Measurements from ENCODE around the gene RASAL2.

The RASAL2 gene

DNA sequence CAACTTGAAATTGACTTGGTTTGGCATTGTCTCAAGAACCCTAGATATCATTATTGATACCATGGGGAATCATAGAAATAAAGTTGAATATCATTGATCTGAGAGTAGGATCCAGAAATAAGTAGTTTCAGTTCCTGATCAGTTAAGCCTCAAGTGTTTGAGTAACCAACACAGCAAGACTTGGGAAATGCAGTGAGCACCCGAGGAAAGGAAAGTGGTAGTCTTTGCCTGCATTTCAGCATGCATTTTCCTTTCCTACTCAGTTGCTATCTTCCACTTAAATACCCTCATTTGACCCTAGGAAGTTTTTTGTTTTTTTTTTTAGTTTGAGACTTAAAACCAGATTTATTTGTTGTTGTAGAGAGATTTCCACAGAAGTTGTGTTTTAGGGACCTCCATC is 383.9 kb downstream of the RASAL2 start:
- H3K27me3 ChIP-seq (ENCODE audit: control insufficient read depth, insufficient read depth, low read length) = no peaks in the 10 kb centered on the region
- no peaks in the 10 kb centered on the region for H3K36me3 ChIP-seq (ENCODE audit: control insufficient read depth, insufficient read depth, low read length)
- H3K4me3 ChIP-seq (ENCODE audit: low read length) = no peak overlapping the region
- H3K27ac ChIP-seq (ENCODE audit: low read depth, low read length) = no peak overlapping the region
- no peaks in the 10 kb centered on the region for H3K4me1 ChIP-seq (ENCODE audit: control insufficient read depth, insufficient read depth, low read length)
- no peak overlapping the region for H3K9ac ChIP-seq (ENCODE audit: low read length)

DNA sequence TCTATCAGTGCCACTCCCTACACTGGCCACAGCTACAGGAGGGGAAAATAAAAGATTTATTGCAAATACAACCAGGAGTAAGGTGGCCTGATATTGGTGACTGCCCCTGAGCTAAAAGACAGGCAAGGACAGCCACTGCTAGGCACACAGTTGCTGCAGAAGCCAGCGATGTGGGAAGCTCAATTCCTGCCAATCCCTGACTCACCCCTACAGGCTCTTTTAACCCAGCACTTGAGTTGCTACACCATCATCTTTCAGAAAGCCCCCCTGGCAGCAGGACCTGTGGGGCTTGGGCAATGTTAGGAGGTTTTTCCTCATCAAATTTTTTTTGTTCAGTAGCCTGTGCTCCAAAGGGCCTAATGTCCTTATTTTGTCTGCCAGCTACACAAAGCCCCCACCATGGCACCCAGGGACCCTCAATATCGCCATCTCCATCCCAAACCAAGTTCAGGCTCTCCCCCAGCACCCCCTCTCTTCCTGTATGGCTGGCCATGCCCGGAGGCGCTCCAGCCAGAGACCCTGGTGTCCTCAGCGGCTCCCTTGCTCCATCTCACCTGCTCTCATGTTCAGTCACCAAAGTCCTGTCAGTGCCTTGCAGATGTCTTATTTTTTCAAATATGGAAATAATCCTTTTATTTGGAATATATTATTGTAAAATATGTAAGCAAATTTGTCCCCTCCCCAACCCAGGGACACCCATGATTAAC is 389.5 kb downstream of the RASAL2 start:
- H3K4me1 ChIP-seq (ENCODE audit: control insufficient read depth, insufficient read depth, low read length) = no peaks in the 10 kb centered on the region
- no peak overlapping the region for H3K4me3 ChIP-seq (ENCODE audit: low read length)
- H3K9ac ChIP-seq (ENCODE audit: low read length) = no peak overlapping the region
- no peak overlapping the region for H3K27ac ChIP-seq (ENCODE audit: low read depth, low read length)
- H3K36me3 ChIP-seq (ENCODE audit: control insufficient read depth, insufficient read depth, low read length) = no peaks in the 10 kb centered on the region
- peaks cover 2% of the 10 kb centered on the region for H3K27me3 ChIP-seq (ENCODE audit: control insufficient read depth, insufficient read depth, low read length)

DNA sequence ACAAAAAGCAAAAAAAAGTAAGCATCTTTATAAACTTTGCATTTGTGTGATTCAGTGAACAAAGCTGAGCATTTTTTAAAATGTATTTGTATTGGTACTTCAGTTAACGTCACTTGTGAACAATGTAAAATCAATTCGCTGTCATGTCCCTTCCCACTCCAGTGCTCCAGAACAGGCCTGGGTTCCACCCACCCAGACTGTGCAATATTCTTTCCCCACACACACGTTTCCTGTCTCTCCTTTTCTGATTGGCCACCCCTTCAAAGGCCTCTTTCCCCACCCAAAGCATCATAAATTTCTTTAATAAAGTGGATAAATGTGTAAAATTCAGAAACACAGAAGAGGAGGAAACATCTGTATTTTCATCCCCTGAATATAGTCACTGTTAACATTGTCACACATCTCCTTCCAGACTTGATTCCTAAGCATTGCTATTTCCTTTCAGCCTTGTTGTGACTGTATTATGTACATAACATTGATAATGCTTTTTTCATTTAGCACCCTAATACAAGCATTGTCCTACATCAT is 390.9 kb downstream of the RASAL2 start:
- Histone ChIP-seq H3K27me3 (ENCODE audit: control insufficient read depth, insufficient read depth, low read length) (peaks cover 2% of the 10 kb centered on the region), H3K27ac (ENCODE audit: low read depth, low read length) (no peak overlapping the region), H3K36me3 (ENCODE audit: control insufficient read depth, insufficient read depth, low read length) (no peaks in the 10 kb centered on the region), H3K9ac (ENCODE audit: low read length) (no peak overlapping the region), H3K4me3 (ENCODE audit: low read length) (no peak overlapping the region), H3K4me1 (ENCODE audit: control insufficient read depth, insufficient read depth, low read length) (no peaks in the 10 kb centered on the region)

DNA sequence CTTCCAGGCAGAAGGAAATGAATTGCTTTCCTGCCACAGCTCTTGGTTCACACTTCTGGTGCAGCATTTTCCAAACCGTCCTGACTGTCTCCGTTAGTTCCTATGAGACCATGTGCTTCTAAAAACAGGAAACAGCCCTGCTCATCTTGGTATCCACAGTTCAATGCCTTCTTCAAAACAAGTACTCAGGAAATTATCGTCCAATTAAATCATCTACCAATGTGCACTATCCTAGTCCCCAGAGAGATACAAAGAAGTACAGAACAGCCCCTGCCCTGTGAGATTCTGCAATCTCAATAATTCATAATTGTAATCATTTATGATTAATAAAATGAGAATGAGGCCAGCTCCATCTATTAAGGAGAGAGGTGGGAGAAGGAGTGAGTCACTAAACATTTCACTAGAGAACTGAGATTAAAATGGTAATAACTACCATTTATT is 391.7 kb downstream of the RASAL2 start:
- no peak overlapping the region for H3K27ac ChIP-seq (ENCODE audit: low read depth, low read length)
- no peaks in the 10 kb centered on the region for H3K4me1 ChIP-seq (ENCODE audit: control insufficient read depth, insufficient read depth, low read length)
- H3K36me3 ChIP-seq (ENCODE audit: control insufficient read depth, insufficient read depth, low read length) = no peaks in the 10 kb centered on the region
- H3K4me3 ChIP-seq (ENCODE audit: low read length) = no peak overlapping the region
- no peak overlapping the region for H3K9ac ChIP-seq (ENCODE audit: low read length)
- H3K27me3 ChIP-seq (ENCODE audit: control insufficient read depth, insufficient read depth, low read length) = peaks cover 2% of the 10 kb centered on the region

DNA sequence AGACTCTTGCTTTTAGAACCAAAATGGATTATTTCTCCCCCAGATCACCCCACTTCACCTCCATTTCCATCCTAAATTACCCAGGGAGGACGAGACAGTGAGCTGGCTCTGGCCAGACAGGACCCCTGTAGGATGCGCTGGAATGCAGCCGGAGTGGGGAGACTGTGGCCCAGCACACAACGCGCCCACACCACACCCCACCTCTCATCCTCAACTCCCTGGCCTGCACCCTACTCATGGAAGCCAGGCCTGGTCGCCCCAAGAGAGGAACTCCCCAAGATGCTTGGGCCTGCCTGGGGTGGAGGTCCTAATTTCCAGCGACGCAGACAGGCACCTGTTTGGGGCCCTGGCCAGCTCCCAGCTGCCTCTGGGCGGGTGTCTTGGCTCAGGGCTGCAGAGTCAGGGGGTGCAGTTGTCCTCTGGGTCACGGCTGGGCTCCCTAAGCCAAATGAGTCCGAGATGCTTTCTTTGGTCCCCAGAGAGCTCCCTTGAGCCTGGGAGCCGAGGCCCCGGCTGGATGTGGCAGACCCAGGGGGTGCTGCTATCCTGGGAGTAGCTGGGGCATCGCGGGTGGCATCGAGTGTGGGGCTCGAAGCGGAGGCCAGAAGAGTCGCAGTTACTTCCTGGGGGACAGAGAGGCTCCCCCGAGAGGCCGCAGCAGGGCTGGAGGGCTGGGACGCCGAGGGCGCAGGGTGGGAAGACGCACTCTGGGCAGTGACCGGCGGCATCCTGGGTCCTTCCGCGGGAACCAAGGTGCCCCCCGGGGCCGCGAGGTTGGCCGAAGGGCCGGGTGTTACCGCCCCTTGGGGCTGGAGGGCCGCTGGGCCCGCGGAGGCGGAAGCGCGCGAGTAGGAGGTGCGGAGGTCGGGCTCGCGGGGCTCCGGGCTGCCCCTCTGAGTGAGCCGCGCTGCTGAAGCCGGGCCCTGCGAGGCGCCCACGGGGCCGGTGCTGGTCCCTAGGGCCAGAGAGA is 392.5 kb downstream of the RASAL2 start:
- Histone ChIP-seq H3K4me3 (ENCODE audit: low read length) (no peak overlapping the region), H3K27ac (ENCODE audit: low read depth, low read length) (no peak overlapping the region), H3K9ac (ENCODE audit: low read length) (no peak overlapping the region), H3K27me3 (ENCODE audit: control insufficient read depth, insufficient read depth, low read length) (peaks cover 2% of the 10 kb centered on the region), H3K4me1 (ENCODE audit: control insufficient read depth, insufficient read depth, low read length) (no peaks in the 10 kb centered on the region), H3K36me3 (ENCODE audit: control insufficient read depth, insufficient read depth, low read length) (no peaks in the 10 kb centered on the region)

DNA sequence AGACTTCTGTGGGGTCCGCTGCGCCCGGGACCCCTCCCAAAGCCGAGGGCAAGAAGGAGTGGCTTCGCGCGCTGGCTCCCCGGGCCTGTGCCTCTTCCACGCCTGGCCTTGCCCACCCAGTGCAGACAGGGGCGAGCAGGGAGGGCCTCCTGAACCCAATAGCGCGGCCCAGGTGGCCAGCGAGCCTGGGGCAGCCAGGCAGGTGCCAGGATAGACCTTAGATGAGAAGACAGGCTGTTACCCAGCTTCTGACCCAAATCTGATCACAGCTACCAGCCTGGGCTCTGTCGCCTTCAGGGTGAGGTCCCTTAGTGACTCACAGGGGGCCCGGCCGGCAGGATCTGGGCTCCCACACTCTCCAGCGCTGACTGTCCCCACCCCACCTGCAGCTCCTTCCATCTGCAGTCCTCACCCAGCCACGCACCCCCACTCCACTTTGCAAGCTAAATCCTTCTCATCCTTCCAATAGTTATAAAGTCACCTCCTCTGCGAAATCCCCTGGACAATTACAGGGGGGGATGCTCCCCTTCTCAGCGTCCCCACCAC is 393.2 kb downstream of the RASAL2 start:
- Histone ChIP-seq H3K9ac (ENCODE audit: low read length) (no peak overlapping the region), H3K36me3 (ENCODE audit: control insufficient read depth, insufficient read depth, low read length) (no peaks in the 10 kb centered on the region), H3K27me3 (ENCODE audit: control insufficient read depth, insufficient read depth, low read length) (peaks cover 2% of the 10 kb centered on the region), H3K4me3 (ENCODE audit: low read length) (no peak overlapping the region), H3K27ac (ENCODE audit: low read depth, low read length) (no peak overlapping the region), H3K4me1 (ENCODE audit: control insufficient read depth, insufficient read depth, low read length) (no peaks in the 10 kb centered on the region)

DNA sequence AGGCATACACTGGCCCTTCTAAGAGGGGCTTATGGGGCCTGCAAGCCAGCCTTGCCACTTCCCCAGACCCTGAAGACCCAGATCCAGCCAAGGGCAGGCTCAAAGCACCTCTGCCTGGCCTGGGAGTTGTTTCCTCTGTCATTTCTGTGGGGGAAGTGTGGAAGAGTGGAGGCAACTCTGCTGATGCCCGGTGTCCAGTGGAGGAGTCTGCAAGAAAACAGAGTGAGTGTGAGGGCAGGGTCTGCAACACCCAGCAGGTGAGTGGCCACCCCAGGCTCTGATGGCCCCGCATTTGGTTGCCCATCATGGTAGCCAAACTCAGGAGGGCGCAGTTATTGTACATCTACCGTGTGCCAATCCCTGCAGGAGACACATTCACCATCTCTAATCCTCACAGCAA is 394.5 kb downstream of the RASAL2 start:
- Histone ChIP-seq H3K4me1 (ENCODE audit: control insufficient read depth, insufficient read depth, low read length) (no peaks in the 10 kb centered on the region), H3K27me3 (ENCODE audit: control insufficient read depth, insufficient read depth, low read length) (peaks cover 2% of the 10 kb centered on the region), H3K27ac (ENCODE audit: low read depth, low read length) (no peak overlapping the region), H3K4me3 (ENCODE audit: low read length) (no peak overlapping the region), H3K9ac (ENCODE audit: low read length) (no peak overlapping the region), H3K36me3 (ENCODE audit: control insufficient read depth, insufficient read depth, low read length) (no peaks in the 10 kb centered on the region)

DNA sequence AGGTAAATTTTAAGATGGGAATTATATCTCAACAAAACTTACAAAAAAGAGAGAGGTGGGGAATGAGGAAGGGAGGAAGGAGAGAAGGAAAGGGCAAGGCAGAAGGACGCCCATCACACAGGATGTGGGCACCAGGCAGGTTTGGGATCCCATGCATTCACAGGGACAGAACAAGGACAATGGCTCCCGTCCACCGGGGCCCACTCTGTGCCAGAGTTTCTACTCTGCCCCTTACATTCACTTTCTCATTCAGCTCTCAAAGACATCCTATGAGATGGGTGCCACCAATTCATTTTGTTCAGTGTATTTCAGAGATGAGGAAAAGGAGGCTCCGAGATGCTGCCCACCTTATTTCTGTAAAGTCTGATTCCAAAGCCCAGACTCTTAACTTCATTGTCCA is 395.5 kb downstream of the RASAL2 start:
- Histone ChIP-seq H3K27ac (ENCODE audit: low read depth, low read length) (no peak overlapping the region), H3K4me3 (ENCODE audit: low read length) (no peak overlapping the region)

DNA sequence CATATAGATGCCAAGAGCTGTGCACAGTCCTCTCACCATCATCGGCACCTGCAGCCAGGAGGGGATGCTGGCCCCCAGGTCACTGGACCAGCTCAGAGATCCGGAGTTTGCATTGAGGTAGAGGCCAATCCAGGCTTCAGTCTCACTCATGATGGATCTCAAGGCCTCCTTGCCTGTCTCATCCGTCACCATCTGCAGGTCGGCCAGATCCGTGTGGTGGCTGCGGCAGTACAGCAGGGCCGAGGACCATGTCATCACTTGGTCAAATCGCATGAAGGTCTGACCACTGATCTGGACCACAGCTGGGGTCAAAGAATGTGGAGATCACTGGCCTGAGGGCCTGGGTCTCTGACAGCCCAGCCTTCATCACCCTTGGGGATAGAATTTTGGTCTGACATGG is 396.2 kb downstream of the RASAL2 start:
- Histone ChIP-seq H3K36me3 (ENCODE audit: control insufficient read depth, insufficient read depth, low read length) (no peaks in the 10 kb centered on the region), H3K27me3 (ENCODE audit: control insufficient read depth, insufficient read depth, low read length) (peaks cover 2% of the 10 kb centered on the region), H3K27ac (ENCODE audit: low read depth, low read length) (no peak overlapping the region), H3K4me3 (ENCODE audit: low read length) (no peak overlapping the region), H3K4me1 (ENCODE audit: control insufficient read depth, insufficient read depth, low read length) (no peaks in the 10 kb centered on the region), H3K9ac (ENCODE audit: low read length) (no peak overlapping the region)

More for the DNA sequence above, 395.5 kb downstream of the RASAL2 start:
- Histone ChIP-seq H3K9ac (ENCODE audit: low read length) (no peak overlapping the region), H3K27me3 (ENCODE audit: control insufficient read depth, insufficient read depth, low read length) (peaks cover 2% of the 10 kb centered on the region), H3K4me1 (ENCODE audit: control insufficient read depth, insufficient read depth, low read length) (no peaks in the 10 kb centered on the region), H3K36me3 (ENCODE audit: control insufficient read depth, insufficient read depth, low read length) (no peaks in the 10 kb centered on the region)

DNA sequence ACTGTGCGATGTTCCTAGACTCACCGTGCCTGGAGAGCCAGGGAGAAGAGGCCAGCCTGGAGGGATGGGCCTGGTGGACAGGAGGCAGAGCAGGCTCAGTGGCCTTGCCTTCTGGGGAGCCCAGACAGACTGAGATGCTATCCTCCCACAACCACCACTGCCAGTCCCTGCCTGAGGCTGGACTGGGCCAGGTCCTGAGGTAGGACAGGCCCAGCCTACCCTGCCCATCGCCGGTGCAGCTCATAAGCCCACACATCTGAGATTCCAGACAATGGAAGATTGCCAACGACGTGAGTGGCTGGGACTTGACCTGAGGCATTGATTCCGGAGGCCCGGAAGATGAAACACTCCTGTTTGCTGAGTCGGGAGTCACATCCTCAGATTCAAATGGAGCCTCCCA is 397.1 kb downstream of the RASAL2 start:
- Histone ChIP-seq H3K36me3 (ENCODE audit: control insufficient read depth, insufficient read depth, low read length) (no peaks in the 10 kb centered on the region), H3K27ac (ENCODE audit: low read depth, low read length) (no peak overlapping the region), H3K9ac (ENCODE audit: low read length) (no peak overlapping the region), H3K4me1 (ENCODE audit: control insufficient read depth, insufficient read depth, low read length) (no peaks in the 10 kb centered on the region), H3K27me3 (ENCODE audit: control insufficient read depth, insufficient read depth, low read length) (peaks cover 2% of the 10 kb centered on the region), H3K4me3 (ENCODE audit: low read length) (no peak overlapping the region)

DNA sequence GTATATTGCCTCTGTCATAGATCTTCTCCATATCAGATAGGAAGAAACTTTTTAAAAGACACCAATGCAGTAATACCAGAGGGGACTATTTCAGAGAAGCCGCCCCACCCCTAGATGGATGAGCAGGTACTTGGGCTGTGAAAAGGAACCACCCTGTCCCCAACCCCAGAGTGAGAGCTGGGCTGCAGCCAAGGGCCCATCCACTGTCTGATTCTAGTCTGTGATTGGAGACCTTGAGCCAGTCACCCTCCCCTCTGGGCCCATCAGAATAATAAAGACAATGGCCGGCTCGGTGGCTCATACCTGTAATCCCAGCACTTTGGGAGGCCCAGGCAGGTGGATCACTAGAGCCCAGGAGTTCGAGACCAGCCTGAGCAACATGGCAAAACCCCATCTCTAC is 397.8 kb downstream of the RASAL2 start:
- H3K27ac ChIP-seq (ENCODE audit: low read depth, low read length) = no peak overlapping the region
- H3K9ac ChIP-seq (ENCODE audit: low read length) = no peak overlapping the region
- H3K4me1 ChIP-seq (ENCODE audit: control insufficient read depth, insufficient read depth, low read length) = no peaks in the 10 kb centered on the region
- no peak overlapping the region for H3K4me3 ChIP-seq (ENCODE audit: low read length)
- peaks cover 2% of the 10 kb centered on the region for H3K27me3 ChIP-seq (ENCODE audit: control insufficient read depth, insufficient read depth, low read length)
- H3K36me3 ChIP-seq (ENCODE audit: control insufficient read depth, insufficient read depth, low read length) = no peaks in the 10 kb centered on the region

DNA sequence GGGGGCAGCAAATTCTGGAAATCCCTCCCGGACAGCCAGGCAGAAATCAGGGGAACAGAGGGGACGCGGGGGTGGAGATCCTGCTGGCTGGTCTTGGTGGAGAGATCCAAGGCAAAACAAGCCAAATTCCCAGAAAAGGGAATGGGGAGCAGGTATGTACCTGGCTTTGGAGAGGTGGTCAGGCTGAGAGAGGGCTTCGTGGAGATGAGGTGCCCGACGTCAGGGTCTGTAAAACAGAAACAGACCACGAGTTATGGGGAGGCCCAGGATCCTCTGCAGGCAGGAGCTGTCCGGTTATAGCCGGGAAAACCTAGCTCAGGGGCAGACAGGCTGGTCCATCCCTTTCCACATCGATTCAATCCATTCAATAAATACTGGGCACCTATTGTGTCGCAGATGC is 398.4 kb downstream of the RASAL2 start:
- Histone ChIP-seq H3K27me3 (ENCODE audit: control insufficient read depth, insufficient read depth, low read length) (peaks cover 2% of the 10 kb centered on the region), H3K27ac (ENCODE audit: low read depth, low read length) (no peak overlapping the region), H3K4me1 (ENCODE audit: control insufficient read depth, insufficient read depth, low read length) (no peaks in the 10 kb centered on the region), H3K9ac (ENCODE audit: low read length) (no peak overlapping the region), H3K36me3 (ENCODE audit: control insufficient read depth, insufficient read depth, low read length) (no peaks in the 10 kb centered on the region), H3K4me3 (ENCODE audit: low read length) (no peak overlapping the region)
